ENCODE data around the gene LYZL1. TPM values are rescaled to one million over a fixed set of nuclear protein-coding genes. Genes with fewer than 3 reads are reported as not detected.

The LYZL1 gene
- total RNA-seq, 1 donor from 2014 or later, result not detected

DNA sequence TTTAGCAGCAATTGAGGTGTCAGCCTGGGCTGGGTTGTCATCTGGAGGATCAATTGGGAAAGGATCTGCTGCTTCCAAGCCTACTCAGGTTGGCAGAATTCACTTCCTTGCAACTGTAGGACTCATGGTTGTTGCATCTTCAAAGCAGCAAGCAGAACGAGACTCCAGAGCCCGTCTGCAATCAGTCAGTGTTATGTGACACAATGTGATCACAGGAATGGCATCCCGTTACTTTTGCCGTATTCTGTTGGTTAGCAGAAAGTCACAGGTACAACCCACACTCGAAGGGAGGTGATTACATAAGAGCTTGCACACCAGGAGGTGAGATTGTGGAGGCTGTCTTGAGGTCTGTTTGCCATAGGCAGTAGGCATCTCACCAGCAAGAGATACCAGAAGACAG, 15.4 kb upstream of the LYZL1 start:
- no peak overlapping the region for H3K27ac ChIP-seq
- no peak for DNase-seq
- H3K9me3 ChIP-seq, result no peaks in the 10 kb centered on the region
- TF ChIP-seq, protein P1, sequence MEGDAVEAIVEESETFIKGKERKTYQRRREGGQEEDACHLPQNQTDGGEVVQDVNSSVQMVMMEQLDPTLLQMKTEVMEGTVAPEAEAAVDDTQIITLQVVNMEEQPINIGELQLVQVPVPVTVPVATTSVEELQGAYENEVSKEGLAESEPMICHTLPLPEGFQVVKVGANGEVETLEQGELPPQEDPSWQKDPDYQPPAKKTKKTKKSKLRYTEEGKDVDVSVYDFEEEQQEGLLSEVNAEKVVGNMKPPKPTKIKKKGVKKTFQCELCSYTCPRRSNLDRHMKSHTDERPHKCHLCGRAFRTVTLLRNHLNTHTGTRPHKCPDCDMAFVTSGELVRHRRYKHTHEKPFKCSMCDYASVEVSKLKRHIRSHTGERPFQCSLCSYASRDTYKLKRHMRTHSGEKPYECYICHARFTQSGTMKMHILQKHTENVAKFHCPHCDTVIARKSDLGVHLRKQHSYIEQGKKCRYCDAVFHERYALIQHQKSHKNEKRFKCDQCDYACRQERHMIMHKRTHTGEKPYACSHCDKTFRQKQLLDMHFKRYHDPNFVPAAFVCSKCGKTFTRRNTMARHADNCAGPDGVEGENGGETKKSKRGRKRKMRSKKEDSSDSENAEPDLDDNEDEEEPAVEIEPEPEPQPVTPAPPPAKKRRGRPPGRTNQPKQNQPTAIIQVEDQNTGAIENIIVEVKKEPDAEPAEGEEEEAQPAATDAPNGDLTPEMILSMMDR (IDR thresholded peaks at IDR 0.05), result no peak
- H3K4me3 ChIP-seq, result no peak overlapping the region
- intact Hi-C loops (cut with DNase I), result no loop called here
- no peaks in the 10 kb centered on the region for H3K36me3 ChIP-seq
- H3K4me1 ChIP-seq, result no peaks in the 10 kb centered on the region
- ATAC-seq, result no peak
- H3K27me3 ChIP-seq, result no peaks in the 10 kb centered on the region

DNA sequence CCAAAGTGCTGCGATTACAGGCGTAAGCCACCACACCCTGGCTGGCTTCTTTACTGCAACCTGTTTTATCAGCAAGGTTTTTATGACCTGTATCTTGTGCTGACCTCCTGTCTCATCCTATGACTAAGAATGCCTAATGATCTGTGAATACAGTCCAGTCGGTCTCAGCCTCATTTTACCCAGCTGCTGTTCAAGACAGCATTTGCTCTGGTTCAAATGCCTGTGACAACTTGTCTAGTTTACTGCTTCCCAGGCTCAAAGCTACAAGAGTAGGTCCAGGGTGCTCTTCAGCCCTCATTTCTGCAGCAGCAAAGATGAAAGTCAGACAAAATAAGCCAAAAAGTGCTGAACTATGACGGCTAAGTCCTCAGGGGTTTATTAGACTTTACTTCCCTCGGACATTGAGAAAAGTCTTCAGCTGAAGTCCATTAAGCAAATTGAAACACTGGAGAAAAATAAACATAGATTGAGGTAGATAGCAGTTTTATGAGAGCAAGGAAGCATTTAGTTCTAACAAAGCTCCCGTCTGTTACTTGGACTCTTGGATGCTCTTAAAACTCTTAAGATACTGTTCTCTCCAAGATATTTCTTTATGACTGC, 12.5 kb upstream of the LYZL1 start:
- Histone ChIP-seq H3K27ac (no peak overlapping the region), H3K27me3 (no peaks in the 10 kb centered on the region), H3K4me3 (no peak overlapping the region), H3K36me3 (no peaks in the 10 kb centered on the region), H3K9me3 (no peaks in the 10 kb centered on the region), H3K4me1 (no peaks in the 10 kb centered on the region)
- TF ChIP-seq, protein P1 (IDR thresholded peaks at IDR 0.05), result no peak
- intact Hi-C loops (cut with DNase I), result no loop called here
- no peak for DNase-seq
- no peak for ATAC-seq

- H3K36me3 ChIP-seq, result no peaks in the 10 kb centered on the region
- no peaks in the 10 kb centered on the region for H3K4me1 ChIP-seq
- no peak for ATAC-seq
- intact Hi-C loops (cut with DNase I), result no loop called here
- TF ChIP-seq, protein P1 (IDR thresholded peaks at IDR 0.05), result no peak
- H3K27me3 ChIP-seq, result no peaks in the 10 kb centered on the region
- no peak overlapping the region for H3K4me3 ChIP-seq
- DNase-seq, result no peak
- no peak overlapping the region for H3K27ac ChIP-seq
- H3K9me3 ChIP-seq, result no peaks in the 10 kb centered on the region
Observed at GRCh38 chr10:29277296-29277695, 11.6 kb upstream of the LYZL1 start.

GRCh38 chr10:29279779-29280487, 8.9 kb upstream of the LYZL1 start:
- DNase-seq (no peak), ATAC-seq (no peak)
- Histone ChIP-seq H3K36me3 (no peaks in the 10 kb centered on the region), H3K4me1 (no peaks in the 10 kb centered on the region), H3K27me3 (peaks cover 4% of the 10 kb centered on the region), H3K9me3 (no peaks in the 10 kb centered on the region), H3K4me3 (no peak overlapping the region), H3K27ac (no peak overlapping the region)
- intact Hi-C loops (cut with DNase I), result no loop called here
- TF ChIP-seq, protein P1 (IDR thresholded peaks at IDR 0.05), result no peak

GRCh38 chr10:29280488-29280840, 8.4 kb upstream of the LYZL1 start:
- Histone ChIP-seq H3K27me3 (peaks cover 4% of the 10 kb centered on the region), H3K4me3 (no peak overlapping the region), H3K27ac (no peak overlapping the region), H3K36me3 (no peaks in the 10 kb centered on the region), H3K4me1 (no peaks in the 10 kb centered on the region), H3K9me3 (no peaks in the 10 kb centered on the region)
- intact Hi-C loops (cut with DNase I), result no loop called here
- ATAC-seq (no peak), DNase-seq (no peak)
- TF ChIP-seq, protein P1 (IDR thresholded peaks at IDR 0.05), result no peak

All from upper lobe of right lung (tissue), 1 donor.